NOMO-1 (cell line): Measurements from ENCODE around the gene STK32C.
"Not testable (repeated sequence)": the region's sequence is repeated elsewhere in the genome, so short reads cannot be mapped to it uniquely, and the experiment has no call there.

Source experiments
- DNase-seq, 2 experiments: peaks; one replicate each; lab custom pipeline; 2025; ENCODE audit not compliant: unreplicated experiment in 2 of 2; lab: John Stamatoyannopoulos, UW

The STK32C gene

DNA sequence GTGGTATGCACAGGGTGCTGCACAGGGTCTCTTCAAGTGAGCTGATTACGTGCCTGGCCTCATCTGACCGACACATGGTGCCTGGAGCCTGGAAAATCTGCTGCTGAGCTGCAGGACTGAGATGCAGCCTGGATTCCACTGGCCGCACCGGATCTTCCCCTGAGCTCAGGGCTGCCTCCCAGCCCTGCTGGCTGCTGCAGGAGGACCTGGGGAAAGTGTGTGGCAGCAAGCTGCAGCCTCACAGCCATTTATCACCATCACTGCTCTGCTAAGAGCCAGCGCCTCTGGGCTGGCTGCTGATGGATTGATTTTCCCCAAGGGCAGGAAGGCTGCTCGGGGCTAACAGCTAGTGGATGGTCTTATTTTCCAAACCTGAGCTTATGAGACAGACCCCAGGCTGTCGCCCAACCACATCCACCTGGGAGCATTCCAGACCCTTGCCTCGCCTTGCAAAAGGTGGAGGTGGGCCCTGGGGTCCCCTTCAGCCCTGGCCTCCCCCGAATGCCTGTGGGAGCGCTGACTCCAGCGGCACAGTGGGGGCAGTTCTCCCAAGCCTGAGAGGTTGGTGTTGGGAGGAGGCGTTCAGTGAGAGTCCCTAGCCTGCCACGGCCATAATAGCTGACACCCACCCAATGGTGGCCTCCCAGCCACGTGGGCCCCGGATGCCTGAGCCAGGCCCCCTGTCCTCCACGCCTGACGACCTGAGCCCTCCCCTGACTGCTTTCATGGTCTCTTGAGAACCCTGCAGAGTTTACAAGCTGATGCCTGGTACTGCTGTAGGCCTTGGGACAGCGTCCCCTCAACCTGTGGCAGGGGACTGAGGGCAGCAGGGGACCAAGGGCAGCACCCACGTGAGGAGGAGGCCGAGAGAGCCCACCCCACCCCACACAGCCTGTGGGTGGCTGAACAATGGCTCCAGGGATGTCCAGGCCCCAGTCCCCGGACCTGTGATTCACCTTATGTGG is 38.2 kb downstream of the STK32C start:
- no peak for DNase-seq

DNA sequence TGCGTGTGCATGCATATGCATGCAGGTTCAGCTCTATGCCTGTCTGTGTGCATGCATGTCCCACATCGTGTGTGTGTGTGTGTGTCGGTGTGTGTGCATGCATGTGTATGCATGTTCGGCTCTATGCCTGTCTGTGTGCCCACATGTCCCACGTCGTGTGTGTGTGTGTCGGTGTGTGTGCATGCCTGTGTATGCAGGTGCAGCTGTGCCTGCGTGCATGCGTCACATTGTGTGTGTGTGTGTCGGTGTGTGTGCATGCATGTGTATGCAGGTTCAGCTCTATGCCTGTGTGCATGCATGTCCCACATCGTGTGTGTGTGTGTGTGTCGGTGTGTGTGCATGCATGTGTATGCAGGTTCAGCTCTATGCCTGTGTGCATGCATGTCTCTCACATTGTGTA is 39.8 kb downstream of the STK32C start:
- DNase-seq: not testable (repeated sequence)

DNA sequence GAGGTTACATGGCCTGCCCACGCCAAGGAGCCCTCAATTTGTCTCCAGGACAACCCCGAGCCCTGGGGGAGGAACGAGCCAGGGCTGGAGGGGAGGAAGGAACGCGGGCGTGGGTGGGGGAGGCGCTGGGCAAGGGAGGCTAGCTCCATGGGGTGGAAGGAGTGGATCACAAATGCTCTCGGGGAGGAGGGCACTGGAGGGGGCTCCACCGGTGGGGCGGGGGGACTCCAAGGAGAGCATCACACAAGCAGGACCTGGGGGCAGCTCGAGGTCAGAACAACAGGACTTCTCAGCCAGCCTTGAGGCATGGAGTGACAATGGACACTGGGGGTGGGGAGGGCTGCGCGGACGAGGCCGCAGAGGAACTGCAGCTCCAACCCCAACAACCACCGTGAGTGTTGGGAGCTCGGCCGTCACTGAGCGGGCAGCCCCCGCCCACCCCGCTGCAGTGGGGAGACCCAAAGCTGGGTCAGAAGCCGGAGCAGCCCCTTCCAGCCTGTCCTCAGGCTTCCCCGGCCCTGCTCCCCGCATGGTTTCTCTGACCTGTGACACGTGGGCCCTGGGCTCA is 41.1 kb downstream of the STK32C start:
- no peak for DNase-seq

DNA sequence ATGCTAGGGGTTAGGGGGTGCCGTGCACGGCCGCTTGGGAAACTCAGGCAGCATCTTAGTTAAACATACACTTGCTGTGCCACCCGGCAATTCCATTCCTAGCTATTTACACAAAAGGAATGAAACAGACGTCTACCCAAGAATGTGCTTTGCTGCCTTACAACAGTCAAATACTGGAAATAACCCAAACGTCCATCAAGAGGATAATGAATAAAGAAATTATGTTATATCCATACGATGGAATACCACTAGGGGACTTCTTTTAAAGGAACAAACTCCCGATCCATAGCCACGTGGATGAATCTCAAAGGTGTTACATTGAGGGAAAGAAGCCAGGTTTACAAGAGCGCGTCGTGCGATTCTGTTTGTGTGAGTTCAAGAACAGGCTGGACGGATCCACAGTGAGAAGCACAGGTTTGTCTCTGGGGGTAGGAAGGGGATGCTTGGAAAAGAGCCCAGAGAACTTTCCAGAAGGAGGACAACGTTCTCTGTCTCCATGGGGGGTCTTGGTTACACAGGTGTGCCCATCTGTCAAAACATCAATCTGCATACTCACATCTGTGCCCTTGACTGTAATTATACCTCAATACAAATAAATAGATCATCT is 41.8 kb downstream of the STK32C start:
- no peak for DNase-seq

DNA sequence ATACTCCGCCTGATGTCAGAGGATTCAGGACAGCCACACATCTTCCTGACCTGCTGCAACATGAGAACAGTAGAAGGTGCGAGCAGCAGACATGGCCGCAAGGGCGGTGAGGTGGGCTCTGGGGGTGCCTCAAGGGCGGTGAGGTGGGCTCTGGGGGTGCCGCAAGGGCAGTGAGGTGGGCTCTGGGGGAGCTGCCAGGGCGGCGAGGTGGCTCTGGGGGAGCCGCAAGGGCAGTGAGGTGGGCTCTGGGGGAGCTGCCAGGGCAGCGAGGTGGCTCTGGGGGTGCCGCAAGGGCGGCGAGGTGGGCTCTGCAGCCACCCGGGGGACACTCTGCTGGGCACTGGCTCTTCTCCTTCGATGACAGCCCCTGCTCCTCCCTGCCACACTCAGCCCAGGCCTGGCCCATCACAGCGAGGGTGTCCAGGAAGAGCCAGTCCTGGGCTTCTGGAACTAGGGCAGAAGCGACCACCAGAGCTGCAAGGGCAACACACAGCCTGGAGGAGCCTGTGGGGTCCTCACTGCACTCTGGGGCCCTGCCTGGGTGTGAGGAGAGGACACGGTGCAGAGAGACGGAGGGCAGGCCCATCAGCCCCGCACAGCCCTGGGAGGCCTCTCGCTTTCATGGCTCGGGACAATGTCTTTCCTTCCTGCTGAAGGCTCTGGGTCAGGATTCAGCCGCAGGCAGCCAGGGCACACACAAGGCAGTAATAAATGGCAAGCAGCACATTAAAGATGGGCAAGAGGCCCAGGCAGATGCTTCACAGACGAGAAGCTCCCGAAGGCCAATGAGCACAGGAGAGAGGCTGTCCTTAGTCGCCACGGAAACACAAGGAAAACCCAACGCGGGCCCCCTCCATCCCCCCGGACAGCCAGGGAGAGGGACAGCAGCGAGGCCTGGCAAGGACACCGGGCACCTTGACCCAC is 42.5 kb downstream of the STK32C start:
- DNase-seq: no peak

DNA sequence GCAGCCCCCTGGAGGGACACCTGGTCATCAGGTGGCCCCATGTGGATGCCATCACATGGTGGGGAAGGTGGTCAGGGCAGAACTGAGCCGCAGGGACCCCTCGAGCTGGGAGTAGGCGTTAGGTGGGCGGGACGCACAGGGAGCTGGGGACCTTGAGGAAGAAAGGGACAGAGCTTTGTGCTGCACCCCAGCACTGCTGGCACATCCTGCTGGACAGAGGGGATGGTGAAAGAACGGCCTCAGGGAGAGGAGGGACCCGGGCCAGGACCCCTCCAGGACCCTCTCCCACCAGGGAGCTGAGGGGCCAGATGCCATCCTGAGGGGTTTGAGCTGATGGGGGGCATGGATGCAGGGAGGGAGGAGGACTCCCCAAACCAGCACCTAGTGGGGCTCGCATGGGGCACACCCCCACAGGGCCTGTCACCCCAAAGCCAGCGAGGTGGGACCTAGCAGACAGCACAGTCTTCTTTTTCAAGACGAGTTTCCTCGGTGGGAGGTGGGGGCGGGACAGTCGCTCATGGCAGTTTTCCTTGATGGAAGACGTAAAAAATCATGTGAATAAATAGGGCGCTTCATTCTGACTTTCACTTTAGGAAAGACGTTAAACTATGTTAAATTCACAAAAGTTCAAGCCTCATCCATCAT is 43.3 kb downstream of the STK32C start:
- DNase-seq: no peak

DNA sequence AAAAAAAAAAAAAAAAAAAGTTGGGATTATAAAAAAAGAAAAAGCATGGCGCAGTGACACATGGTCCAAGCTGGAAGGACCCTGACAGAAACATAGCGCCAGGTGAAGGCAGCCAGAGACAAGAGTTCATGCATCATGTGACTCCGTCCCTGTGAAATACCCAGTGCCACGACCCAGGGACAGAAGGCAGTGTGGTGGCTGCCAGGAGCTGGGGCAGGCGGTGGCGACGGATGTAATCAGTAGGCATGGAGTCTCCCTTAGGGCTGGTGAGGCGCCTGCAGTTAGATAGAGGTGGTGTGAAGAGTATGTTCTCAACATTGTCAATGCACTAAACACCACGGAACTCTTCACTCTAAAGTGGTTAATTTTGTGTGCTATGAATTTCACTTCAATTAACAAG is 43.9 kb downstream of the STK32C start:
- no peak for DNase-seq

DNA sequence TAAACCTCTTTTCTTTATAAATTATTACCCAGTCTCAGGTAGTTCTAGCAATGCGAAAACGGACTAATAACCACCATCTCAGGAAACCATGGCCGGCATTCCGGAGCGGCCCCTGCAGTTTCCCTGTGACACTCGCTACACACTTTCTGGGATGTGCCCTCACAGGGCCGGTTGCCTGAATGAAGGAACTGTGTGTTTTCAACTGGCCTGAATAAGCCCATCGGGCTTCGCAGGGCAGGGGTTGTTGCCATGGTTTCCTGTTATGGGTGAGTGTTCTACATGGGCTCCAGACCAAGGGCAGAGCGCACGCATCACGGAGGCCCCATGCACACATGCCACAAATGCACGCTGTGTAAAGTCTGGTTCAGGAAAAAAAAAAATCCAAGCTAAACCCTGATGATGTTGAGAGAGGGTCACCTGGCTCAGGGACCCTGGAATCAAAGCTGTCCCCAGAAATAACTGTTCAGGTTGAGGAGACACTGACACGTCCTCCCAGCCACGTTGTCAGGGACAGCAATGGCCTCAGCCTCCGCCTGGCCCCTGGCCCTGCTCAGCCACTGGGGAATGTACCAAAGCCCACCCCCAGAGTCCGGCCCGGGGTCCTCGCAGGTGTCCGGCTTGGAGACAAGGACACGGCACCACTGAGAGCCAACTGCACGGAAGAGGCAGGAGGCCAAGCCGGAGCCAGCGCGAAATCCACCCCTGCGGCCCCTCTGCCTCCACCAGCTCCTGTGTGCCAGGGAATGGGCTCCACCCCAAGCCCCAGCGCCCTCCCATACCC is 47.9 kb downstream of the STK32C start:
- DNase-seq: no peak

DNA sequence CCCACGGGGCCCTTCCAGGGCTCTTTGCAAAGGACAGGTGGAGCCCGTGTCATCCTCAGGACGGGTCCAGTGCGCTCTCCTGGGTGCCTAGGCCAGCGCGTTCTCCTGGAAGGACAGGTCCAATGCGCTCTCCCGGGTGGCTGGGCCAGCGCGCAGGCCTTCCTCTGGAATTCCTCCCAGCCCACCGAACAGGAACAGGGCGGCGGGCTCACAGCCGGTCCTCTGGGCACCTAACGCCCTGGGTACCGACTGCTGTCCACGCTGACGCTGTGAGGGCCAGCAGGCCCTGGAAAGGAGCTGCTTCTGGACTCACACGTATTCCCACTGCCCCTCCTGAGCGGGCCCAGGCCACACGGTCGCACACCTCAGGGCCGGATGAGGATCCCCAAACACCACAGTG is 49.3 kb downstream of the STK32C start:
- DNase-seq: no peak

DNA sequence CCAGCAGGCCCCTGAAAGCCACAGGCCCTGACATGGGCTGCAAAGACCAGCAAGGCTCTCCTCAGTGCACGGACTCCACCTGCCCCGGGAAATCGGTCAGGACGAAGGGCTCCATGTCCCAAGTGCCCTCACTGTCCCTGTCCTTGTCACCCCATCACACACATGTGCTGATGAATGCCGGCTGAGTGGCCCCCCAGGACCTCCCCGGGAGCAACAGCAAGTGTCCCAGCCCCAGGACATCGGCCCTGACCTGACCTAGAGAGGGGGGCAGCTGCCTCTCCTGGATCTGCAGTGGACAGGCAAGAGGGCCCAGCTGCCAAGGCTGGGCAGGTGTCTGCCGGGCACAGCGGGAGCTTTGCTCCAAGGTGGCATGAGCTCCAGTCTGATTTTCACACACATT is 49.8 kb downstream of the STK32C start:
- DNase-seq: no peak

DNA sequence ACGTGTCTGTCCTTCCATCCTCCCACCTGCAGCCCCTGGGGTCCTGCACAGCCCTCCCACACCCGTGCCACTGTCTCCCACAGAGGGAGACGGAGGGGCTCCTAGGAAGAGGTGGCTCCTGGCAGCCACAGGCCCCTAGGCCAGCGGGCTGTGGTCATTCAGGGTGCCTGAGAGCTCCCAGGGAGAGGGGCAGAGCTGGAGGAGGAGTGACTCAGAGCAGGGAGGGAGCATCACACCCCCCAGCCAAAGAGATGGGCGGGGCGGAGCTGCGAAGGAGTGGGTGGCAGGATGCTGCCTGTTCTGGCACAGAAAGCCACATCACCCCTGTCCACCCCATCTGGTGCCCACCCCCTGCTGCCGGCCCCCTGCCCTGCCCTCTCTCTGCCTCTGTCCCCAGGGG is 50.5 kb downstream of the STK32C start:
- DNase-seq: no peak

DNA sequence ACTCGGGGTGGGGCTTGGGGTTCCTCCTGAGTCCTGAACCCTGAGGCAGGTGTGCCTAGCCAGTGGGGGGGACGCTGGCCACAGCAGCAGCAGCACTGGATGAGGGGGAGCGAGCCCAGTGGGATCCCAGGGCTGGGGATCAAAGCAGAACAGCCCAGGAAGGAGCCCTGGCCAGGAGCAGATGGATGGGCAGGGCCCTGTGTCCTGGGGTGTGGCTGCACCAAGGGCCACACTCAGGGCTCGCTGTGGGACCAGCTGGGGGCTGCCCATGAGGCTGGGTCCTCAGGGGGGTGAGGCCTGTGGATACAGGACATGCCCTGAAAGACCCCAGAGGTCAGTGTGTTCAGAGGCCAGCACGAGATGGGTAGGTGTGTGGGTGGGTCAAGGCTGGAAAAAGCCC is 50.9 kb downstream of the STK32C start:
- no peak for DNase-seq

DNA sequence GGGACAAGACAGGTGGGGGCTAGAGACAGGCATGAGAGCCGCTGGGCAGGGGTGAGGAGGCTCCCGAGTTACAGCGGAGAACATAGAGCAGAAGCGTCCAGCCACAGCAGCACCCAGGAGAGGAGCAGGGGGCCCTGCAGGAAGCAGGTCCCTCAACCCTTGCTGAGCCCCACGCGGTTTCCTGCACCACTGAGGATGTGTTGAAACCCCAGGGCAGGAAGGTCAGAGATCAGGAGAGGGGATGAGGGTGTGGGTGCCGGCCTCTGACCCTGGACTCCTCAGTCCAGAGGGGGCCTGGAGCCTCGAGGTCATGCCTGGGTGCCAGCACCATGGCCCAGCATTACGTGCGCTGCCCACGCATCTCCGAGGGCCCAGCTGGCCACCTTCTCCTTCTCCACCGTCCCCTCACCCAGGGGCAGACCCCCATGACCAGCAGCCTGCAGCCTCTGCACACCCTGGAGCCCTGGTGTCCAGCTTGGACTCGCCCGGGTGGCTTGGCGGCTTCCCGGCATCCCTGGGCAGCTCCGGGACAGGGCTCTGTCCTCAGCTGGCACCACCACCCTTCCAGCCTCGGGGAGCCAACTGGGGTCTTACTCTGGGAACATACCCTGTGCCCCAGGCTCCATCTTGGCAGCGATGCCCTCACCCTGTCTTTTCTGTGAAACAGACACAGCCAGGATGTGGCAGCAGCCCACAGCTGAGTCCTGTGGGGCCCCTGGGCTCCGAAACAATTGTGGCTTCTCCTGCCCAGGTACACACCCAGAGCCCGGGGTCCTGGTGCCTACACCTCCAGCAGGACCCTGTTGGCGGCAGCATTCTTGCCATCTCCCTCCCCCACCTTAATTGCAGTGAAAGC is 52.0 kb downstream of the STK32C start:
- no peak for DNase-seq

DNA sequence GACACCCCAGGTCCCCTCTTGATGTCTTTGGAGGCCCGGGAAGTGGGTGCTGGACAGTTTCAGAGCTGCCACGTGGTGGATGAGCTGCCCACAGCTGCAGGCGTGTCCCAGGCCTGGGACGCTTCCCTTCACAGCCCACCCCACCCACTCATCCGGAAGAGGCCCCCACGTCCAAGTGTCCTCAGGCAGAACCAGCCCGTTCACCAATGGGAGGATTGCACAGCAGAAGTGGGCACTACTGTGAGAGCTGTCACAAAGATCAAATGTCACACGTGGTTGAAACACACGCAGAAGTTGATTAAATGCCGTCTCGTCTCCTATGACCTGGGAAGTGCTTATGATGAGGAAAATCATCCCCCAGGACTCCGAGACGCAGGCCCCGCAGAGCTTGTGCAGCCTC is 52.9 kb downstream of the STK32C start:
- DNase-seq: no peak

DNA sequence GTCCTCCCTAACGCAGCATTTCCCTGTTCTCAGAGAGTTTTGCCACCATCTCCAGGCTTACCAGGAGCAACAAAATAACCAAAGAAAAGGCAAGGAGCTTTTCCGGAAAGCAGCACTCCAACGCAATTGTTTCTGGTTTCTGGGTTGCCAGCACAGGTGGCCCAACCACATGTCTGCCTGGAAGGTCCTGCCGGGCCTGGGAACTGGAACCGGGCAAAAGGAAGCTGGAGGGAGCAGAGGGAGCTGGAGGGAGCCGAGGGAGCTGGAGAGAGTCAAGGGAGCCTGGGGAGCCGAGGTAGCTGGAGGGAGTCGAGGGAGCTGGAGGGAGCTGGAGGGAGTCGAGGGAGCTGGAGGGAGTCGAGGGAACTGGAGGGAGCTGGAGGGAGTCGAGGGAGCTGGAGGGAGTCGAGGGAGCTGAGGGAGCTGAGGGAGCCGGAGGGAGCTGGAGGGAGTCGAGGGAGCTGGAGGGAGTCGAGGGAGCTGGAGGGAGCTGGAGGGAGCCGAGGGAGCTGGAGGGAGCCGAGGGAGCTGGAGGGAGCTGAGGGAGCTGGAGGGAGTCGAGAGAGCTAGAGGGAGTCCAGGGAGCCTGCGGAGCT is 54.6 kb downstream of the STK32C start:
- no peak for DNase-seq

DNA sequence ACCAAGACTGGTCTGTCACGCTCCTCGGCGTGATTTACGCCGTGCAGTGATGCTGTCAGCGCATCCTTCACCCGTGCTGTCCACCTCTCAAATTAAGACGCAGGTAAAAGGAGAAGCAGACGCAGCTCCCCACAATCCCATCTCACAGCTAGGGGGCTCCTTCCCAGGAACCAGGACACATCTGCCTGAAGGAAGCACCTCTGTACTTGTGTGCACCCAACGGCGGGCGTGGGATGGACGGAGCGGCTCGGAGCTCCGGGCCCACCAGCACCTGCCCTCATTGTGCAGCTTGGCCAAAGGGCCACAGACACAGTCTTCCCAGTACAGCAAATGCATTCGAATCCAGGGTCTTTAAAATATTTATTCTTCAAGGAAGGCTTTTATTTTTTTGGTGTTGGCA is 55.3 kb downstream of the STK32C start:
- DNase-seq: no peak

DNA sequence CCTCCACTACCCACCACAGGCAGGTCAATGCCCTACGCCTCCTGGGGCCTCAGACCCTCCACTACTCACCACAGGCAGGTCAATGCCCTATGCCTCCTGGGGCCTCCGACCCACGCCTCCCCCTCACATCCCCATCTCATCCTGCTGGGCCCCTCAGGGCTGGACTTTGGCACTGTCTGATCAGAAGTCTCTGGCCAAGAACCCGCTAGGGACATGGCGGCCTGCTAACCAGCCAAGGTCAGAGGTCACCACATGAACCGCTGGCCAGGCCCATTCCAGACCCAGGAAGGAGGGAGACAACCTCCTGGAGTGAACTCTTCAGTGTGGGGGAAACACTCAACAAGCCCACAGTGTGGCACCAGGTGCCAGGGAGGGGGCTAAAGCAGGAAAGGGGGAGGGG is 55.8 kb downstream of the STK32C start:
- no peak for DNase-seq
